GM13976 (cell line): ENCODE measurements around the gene C2orf76.
"Not testable (repeated sequence)": the region's sequence is repeated elsewhere in the genome, so short reads cannot be mapped to it uniquely, and the experiment has no call there.

ENCODE experiments used
- DNase-seq: peaks from one replicate; pipeline ENCODE4 v3.0.0; 2012; ENCODE audit warnings: low spot score
- in situ Hi-C: fragments of 300-500 bp; cut with MboI; formaldehyde crosslinking; loops from one replicate; pipeline ENCODE4 v1.12.0; 2022; ENCODE audit warnings: low sequenced_read_pairs, mixed read lengths, inconsistent platforms; ENCODE audit not compliant: unreplicated experiment
- TF ChIP-seq, protein P1 (sequence below): IDR thresholded peaks from 2 replicates; pipeline ENCODE4 v1.5.1; 2012; ENCODE audit warnings: borderline replicate concordance, mild to moderate bottlenecking; ENCODE audit not compliant: insufficient read depth; ENCODE audit errors: extremely low read depth, missing control alignments, control extremely low read depth

C2orf76 gene

DNA sequence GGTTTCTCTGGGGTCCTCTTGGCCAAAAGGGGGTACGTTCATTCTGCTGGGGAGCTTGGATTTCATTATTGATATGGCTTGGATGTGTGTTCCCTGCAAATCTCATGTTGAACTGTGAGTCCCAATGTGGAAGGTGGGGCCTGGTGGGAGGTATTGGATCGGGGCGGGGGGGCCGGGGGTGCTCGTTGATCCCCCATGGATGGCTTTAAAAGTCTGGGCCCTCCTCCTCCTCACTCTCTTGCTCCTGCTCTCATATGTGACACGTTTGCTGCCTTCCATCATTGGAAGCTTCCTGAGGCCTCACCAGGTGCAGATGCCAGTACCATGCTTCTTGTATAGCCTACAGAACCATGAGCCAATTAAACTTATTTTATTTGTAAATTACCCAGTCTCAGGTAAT is 11.9 kb upstream of the C2orf76 start:
- TF ChIP-seq, protein P1, sequence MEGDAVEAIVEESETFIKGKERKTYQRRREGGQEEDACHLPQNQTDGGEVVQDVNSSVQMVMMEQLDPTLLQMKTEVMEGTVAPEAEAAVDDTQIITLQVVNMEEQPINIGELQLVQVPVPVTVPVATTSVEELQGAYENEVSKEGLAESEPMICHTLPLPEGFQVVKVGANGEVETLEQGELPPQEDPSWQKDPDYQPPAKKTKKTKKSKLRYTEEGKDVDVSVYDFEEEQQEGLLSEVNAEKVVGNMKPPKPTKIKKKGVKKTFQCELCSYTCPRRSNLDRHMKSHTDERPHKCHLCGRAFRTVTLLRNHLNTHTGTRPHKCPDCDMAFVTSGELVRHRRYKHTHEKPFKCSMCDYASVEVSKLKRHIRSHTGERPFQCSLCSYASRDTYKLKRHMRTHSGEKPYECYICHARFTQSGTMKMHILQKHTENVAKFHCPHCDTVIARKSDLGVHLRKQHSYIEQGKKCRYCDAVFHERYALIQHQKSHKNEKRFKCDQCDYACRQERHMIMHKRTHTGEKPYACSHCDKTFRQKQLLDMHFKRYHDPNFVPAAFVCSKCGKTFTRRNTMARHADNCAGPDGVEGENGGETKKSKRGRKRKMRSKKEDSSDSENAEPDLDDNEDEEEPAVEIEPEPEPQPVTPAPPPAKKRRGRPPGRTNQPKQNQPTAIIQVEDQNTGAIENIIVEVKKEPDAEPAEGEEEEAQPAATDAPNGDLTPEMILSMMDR = no peak
- in situ Hi-C loops = no loop called here
- no peak for DNase-seq

DNA sequence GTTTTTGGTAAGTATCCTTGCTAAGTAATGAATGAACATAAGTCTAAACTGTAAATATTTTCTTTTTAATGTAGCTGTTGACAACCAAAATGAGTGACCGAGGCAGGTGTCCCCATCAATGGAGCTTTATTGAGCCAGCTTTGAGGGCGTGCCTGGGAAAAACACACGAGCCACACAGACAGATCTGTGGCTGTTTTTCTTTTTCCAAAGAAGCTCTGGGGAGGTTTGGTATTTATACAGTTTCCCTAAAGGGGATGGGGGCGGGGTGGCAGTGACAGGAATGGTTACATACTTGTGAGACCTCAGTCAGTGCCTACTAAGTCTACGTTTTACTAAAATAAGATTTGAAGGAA is 11.3 kb upstream of the C2orf76 start:
- TF ChIP-seq, protein P1 = no peak
- DNase-seq = no peak
- in situ Hi-C loops = no loop called here

DNA sequence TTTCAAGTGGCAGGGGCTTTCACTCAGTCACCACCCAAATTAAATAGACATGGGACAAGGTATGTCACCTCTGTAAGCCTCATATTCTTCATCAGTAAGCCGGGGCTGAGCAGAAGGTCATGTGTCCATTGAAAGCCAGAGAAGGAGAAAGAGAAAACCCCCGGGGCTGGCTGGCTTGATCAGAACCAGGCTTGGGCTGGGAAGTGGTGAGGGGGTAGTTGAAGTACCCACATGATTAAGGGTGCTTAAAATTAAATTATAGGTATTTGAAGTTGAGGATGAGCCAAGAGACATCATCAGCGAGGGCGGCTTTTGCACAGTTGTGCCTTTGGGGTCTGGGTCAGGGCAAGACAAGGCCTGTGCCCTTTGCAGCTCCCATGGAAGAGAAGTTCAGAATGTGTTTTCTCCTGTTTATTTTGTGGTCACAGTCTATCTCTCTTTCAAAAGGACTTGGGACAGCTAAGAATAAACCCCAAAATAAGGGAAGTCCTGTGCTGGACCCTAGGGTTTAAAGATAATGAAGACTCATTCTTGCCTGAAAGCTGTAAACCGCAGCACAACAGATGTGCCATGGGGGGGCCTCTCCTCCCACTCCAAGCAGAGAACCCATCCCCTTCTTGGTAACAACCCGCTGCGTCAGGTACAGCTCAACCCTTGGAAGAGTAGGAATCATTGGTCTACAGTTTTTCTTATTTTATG is 10.8 kb upstream of the C2orf76 start:
- in situ Hi-C loops = no loop called here
- no peak for DNase-seq
- TF ChIP-seq, protein P1 = no peak

DNA sequence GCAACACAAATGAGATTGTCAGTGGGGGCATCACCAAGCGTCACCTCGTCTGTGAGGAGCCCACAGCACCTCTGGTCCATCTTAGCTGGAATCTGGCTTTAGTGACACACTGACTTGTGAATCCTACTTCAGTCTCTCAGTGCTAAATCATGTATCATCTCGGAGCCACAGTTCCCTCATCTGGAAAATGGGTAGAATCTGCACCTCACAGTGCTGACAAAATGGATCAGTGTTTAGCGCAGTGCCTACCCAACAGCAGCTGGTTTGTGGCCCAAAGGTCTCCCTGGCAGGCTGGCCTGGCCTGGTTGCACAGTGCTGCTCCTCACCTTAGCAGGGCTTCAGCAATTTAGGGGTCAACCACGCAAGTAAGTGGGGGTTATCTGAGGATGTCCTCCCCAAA is 10.2 kb upstream of the C2orf76 start:
- TF ChIP-seq, protein P1 = no peak
- in situ Hi-C loops = no loop called here
- DNase-seq = no peak

DNA sequence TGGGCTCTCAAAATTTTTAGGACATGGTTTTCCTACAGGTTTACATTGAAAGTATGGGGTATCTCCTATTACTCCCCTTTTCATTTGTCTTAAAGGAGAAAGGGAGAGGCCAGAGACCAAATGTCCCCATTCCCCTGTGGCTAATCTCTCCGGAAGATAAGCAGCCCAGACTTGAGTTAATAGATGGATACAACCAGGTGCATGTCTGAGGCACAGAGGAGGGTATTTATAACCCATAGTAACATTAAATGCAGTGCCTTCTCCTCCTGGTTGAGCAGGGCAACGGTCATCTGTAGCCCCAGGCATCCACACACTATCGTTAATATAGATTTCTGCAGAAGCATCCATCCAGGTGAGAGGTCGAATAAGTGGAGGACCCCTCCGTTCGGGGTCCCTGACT is 9.8 kb upstream of the C2orf76 start:
- in situ Hi-C loops, DNase-seq: not testable (repeated sequence)

DNA sequence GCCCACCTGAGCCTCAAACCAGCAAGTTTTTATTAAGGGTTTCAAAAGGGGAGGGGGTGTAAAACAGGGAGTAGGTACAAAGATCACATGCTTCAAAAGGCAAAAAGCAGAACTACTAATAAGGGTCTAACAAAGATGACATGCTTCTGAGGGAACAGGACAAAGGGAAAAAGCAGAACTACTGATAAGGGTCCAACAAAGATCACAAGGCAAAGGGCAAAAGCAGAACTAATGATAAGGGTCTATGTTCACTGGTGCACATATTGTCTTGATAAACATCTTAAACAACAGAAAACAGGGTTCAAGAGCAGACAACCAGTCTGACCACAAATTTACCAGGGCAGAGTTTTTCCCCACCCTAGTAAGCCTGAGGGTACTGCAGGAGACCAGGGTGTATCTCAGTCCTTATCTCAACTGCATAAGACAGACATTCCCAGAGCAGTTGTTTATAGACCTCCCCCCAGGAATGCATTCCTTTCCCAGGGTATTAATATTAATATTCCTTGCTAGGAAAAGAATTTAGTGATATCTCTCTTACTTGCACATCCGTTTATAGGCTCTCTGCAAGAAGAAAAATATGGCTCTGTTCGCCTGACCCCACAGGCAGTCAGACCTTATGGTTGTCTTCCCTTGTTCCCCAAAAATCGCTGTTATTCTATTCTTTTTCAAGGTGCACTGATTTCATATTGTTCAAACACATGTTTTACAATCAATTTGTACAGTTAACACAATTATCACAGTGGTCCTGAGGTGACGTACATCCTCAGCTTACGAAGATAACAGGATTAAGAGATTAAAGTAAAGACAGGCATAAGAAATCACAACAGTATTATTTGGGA is 7.5 kb upstream of the C2orf76 start:
- DNase-seq, in situ Hi-C loops: not testable (repeated sequence)

DNA sequence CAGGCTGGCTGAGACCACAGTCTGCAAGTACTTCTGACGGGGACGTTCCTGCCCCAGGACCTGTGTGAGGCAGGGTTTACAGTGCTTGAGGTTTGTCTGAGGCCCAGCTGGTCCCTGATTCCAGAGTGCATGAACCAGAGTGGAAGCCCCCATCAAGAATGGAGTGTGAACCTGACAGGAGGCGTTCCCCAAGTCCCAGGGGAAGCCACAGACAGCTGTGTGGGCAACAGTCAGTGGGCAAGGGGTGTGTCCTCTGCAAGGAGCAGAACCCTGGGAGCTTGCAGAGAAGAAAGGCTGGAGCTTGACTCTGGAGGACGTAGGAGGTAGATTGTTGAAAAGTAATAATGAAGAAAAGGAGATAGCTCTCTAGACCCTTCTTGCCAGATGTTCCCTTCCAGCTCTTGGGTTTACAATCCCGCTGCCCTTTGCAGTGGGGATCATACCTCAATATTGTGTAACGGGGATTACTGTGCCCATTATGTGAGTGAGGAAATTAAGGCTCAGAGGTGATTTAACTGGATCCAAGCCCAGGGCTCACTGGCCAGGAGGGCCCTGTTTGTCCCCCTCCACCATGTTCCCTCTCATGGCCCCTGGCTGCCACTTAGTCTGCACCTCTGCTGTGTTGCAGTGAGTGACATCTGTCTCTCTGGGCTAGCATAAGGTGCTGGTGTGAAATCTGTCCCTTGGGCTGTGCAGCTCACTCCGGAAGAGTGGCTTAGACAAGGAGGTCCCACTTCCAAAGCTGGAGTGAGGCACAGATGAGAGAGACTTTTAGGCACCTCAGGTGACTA is 6.3 kb upstream of the C2orf76 start:
- in situ Hi-C loops = no loop called here
- TF ChIP-seq, protein P1 = no peak
- no peak for DNase-seq
